ENCODE results near the gene PTPRH. TPM values are rescaled to one million over a fixed set of nuclear protein-coding genes. Genes with fewer than 3 reads are reported as not detected.
A peak's percentile ranks its signal among the peaks of the same experiment; 100 is the strongest.
"Not testable (repeated sequence)": the region's sequence is repeated elsewhere in the genome, so short reads cannot be mapped to it uniquely, and the experiment has no call there.

Gene PTPRH
- total and polyA plus RNA-seq, 3 experiments from 2014 or later = not detected

DNA sequence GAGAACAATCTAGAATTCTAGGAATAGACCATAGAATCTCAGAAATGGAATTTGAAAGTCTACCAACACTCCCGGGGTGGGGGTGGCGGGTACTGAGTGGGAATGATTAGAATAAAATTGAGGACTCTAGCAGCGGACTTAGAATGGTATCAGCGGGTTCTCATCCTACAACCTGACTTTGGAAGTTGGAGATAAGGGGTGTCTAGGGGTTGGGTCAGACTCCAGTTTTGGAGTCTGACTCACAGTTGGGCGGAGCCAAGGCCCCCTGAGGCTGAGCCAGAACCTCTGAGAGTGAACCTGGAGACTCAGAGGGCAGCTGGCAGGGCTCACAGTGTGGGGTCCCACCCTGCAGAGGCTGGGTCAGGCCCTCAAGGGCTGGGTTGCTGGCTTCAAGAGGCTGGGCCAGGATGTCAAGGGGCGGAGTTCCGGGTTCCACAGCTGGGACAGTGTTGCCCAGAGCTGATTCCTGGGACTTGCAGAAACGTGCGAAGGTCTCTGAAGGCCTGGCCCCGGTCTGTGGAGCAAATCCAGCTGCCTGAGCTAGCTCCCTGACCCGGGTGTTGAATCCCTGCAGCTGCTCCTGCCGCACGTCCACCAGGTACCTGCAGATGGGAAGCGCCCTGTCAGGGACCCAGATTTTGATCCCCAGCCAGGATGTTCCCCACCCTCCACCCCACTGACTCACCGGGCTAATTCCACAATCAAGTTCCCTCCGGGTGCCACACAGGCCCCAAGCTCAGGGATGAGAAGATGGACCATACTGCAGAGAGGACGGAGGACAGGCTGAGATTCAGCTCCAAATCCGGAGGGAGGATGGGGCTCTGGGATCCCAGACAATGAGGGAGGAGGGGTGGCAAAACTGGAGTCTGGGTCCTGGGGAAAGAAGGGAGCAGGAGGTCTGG lies 50.2 kb downstream of the PTPRH start:
- no peak overlapping the region for H3K4me3 Mint-ChIP-seq
- H3K36me3 Mint-ChIP-seq = no peaks in the 10 kb centered on the region
- Histone ChIP-seq H3K27ac (ENCODE audit: low read depth, low read length) (peak overlapping the region; percentile 44), H3K36me3 (ENCODE audit: insufficient read depth, low read length) (no peaks in the 10 kb centered on the region), H3K4me3 (ENCODE audit: low read length) (no peak overlapping the region), H3K4me1 (ENCODE audit: insufficient read depth, low read length) (peaks cover 5% of the 10 kb centered on the region), H3K27me3 (ENCODE audit: insufficient read depth, low read length, poor library complexity, severe bottlenecking) (peaks cover 5% of the 10 kb centered on the region), H3K9me3 (ENCODE audit: low read length) (no peaks in the 10 kb centered on the region)
- ChIA-PET POLR2A (interaction anchor here (0.5 kb wide), 1 partner anchor 110 kb away, joined by 3 read pairs; no protein-coding TSS in a partner anchor), CTCF (interaction anchor here (1.8 to 2.1 kb wide), 2 partner anchors 18 to 71 kb away, joined by 6 to 11 read pairs; no protein-coding TSS in a partner anchor)
- H3K27me3 Mint-ChIP-seq = peaks cover 42 to 51% of the 10 kb centered on the region in 2 donors
- peaks cover 10 to 11% (median 11%) of the 10 kb centered on the region in 3 donors for H3K4me1 Mint-ChIP-seq
- H3K27ac Mint-ChIP-seq = peak overlapping the region in 1 of 8 donors; percentile 77
- H3K9me3 Mint-ChIP-seq = peaks cover 0 to 4% (median 0%) of the 10 kb centered on the region in 5 donors
- DNase-seq = no peak

DNA sequence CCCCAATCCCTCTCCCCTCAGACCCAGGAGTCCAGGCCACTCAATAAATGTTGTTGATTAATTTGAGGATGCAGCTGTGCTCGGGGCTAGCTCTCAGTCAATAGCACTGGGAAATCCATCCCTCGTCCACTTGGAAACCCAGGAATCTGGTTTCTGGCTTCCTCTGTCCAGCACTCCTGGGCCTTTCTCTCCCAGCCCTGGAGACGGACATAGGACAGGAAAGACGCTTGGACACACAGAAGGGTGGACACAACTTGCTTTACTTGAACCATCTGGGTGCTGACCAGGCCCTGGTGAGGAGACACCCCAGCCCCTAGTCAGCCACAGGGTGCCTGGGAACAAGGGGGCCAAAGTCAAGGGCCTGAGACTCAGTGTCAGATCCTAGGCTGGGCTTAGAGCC lies 50.9 kb downstream of the PTPRH start:
- H3K27me3 Mint-ChIP-seq = peaks cover 37 to 44% of the 10 kb centered on the region in 2 donors
- H3K4me1 Mint-ChIP-seq = peaks cover 16% of the 10 kb centered on the region in 3 donors
- ChIA-PET CTCF (no interaction called here), POLR2A (no interaction called here)
- H3K27me3 ChIP-seq (ENCODE audit: insufficient read depth, low read length, poor library complexity, severe bottlenecking) = peaks cover 5% of the 10 kb centered on the region
- H3K27ac ChIP-seq (ENCODE audit: low read depth, low read length) = peak overlapping the region; percentile 16
- H3K36me3 Mint-ChIP-seq = no peaks in the 10 kb centered on the region
- H3K9me3 Mint-ChIP-seq = peaks cover 0 to 6% (median 3%) of the 10 kb centered on the region in 5 donors
- H3K27ac Mint-ChIP-seq = peak overlapping the region in 1 of 8 donors; percentile 77
- no peak overlapping the region for H3K4me3 Mint-ChIP-seq
- no peaks in the 10 kb centered on the region for H3K9me3 ChIP-seq (ENCODE audit: low read length)
- H3K4me3 ChIP-seq (ENCODE audit: low read length) = no peak overlapping the region
- peaks cover 11% of the 10 kb centered on the region for H3K4me1 ChIP-seq (ENCODE audit: insufficient read depth, low read length)
- no peaks in the 10 kb centered on the region for H3K36me3 ChIP-seq (ENCODE audit: insufficient read depth, low read length)
- no peak for DNase-seq

DNA sequence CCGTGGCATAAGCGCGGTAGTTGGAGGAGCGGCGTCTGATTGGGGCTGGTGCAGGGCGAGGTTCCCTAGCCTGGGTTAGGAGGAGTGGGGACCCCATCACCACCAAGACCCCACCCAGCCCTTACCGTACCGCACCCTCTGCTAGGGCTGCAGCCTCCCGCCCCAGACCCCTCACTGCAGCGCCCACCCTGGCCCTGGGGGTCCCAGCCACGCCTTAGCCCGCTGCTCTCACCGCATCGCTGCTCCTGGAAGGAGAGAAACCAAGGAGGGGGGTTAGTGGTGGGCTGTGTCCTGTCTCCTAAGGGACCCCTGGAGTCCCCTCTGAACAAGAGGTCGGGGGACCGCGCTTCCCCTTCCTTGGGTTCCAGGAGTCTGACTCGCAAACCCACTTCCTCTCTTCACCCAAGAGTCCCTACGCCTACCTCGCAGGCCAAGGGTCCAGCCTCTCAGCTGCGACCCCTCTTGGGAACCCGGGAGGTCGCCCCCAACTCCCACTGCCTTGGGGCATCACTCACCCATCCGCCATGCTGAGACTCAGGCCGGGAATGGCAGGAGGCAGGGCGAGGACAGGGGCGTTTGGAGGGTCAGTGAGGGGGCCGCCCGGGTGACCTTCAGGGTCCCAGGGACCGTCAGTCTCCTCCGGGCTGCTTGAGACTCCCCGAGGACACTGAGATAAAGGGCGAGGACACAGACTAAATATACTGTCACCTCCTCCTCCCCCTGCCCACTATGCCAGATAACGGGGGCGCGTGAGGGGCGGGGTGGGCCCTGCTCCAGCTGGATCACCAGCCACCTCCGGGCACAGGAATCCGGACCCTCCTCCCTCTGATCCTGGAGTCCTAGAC lies 52.0 kb downstream of the PTPRH start, which contains the start of gene TNNI3:
Gene TNNI3 (minus strand): TSS at position 669 of the 845 bp plus-strand sequence. CDS start 143 bp downstream, at position 526.
- Mint-ChIP-seq H3K9me3 (peaks cover 0 to 6% (median 3%) of the 10 kb centered on the region in 5 donors), H3K4me3 (peak within 1 kb of the TSS in 2 of 7 donors; percentile 25 to 63), H3K36me3 (no peaks in the 10 kb centered on the region), H3K27ac (peak within 1 kb of the TSS in 1 of 8 donors; percentile 77), H3K4me1 (peaks cover 17 to 22% (median 20%) of the 10 kb centered on the region in 3 donors), H3K27me3 (peaks cover 32 to 37% of the 10 kb centered on the region in 2 donors)
- Histone ChIP-seq H3K4me3 (ENCODE audit: low read length) (no peak within 1 kb of the TSS), H3K4me1 (ENCODE audit: insufficient read depth, low read length) (peaks cover 18% of the 10 kb centered on the region), H3K27me3 (ENCODE audit: insufficient read depth, low read length, poor library complexity, severe bottlenecking) (peaks cover 5% of the 10 kb centered on the region), H3K36me3 (ENCODE audit: insufficient read depth, low read length) (no peaks in the 10 kb centered on the region), H3K9me3 (ENCODE audit: low read length) (peaks cover under 1% of the 10 kb centered on the region), H3K27ac (ENCODE audit: low read depth, low read length) (peak within 1 kb of the TSS; percentile 47)
- ChIA-PET POLR2A (no interaction called here), CTCF (interaction anchor here (1.0 kb wide), 1 partner anchor 347 kb away, joined by 3 read pairs; no protein-coding TSS in a partner anchor)
- DNase-seq = no peak

DNA sequence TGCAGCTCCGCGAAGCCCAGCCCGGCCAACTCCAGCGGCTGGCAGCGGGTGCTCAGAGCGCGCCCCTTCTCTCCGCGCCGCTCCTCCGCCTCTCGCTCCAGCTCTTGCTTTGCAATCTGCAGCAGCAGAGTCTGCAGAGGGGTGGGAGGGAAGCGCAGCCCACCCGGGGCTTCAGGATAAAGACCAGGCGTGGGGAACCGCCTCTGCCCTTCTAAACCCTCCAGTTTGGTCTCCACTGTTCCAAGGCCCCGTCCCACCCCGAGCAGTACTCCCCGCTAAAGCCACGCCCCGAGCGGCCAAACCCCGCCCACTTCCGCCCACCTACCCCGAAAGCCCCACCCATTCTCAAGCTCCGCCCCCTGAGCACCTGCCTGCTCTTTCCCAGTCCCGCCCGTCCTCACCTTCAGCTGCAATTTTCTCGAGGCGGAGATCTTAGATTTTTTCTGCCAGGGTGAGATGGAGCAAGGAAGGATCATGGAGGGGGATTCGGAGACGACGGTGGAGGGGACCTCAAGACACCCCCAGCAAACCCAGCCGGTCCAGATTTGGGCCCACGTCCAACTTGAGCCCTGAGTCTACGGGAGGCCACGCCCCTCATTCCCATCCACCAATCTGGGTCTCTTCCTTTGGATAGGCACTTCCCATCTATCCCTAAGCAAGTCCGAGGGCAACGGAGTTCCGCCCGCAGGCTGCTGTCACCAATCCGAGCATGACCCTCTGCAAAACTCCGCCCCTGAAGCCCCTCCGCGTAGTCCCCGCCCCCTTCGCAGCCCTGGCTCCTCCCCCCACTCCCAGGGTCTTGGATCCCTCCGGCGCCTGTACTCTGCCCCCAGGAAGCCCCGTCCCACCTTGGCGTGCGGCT lies 52.9 kb downstream of the PTPRH start:
- Histone ChIP-seq H3K27me3 (ENCODE audit: insufficient read depth, low read length, poor library complexity, severe bottlenecking) (peaks cover 5% of the 10 kb centered on the region), H3K4me3 (ENCODE audit: low read length) (no peak overlapping the region), H3K27ac (ENCODE audit: low read depth, low read length) (peak overlapping the region; percentile 47), H3K4me1 (ENCODE audit: insufficient read depth, low read length) (peaks cover 26% of the 10 kb centered on the region), H3K9me3 (ENCODE audit: low read length) (peaks cover 9% of the 10 kb centered on the region), H3K36me3 (ENCODE audit: insufficient read depth, low read length) (no peaks in the 10 kb centered on the region)
- peak in 1 of 5 donors; percentile 20 for DNase-seq
- ChIA-PET POLR2A (no interaction called here), CTCF (interaction anchor here (1.0 kb wide), 1 partner anchor 348 kb away, joined by 3 read pairs; no protein-coding TSS in a partner anchor)
- Mint-ChIP-seq H3K4me1 (peaks cover 23 to 29% (median 25%) of the 10 kb centered on the region in 3 donors), H3K27me3 (peaks cover 31 to 37% of the 10 kb centered on the region in 2 donors), H3K27ac (no peak overlapping the region), H3K9me3 (peaks cover 3 to 11% (median 9%) of the 10 kb centered on the region in 5 donors), H3K4me3 (peak overlapping the region in 2 of 7 donors; percentile 25 to 63), H3K36me3 (peaks cover 0 to 1% (median 0%) of the 10 kb centered on the region in 3 donors)

DNA sequence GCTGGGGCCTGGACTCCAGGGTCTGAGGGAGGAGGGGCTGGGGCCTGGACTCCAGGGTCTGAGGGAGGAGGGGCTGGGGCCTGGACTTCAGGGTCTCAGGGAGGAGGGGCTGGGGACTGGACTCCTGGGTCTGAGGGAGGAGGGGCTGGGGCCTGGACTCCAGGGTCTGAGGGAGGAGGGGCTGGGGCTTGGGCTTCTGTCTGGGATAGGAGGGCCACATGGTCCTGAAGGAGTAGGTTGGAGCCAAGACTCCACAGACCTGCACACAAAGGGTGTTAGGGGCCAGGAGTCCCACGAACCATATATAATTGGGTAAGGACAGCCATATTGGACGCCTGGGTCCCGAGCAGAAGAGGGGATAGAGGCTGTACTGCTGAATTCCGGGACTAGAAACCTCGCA lies 53.5 kb downstream of the PTPRH start:
- Mint-ChIP-seq H3K4me1 (peaks cover 23 to 29% (median 25%) of the 10 kb centered on the region in 3 donors), H3K9me3 (peaks cover 3 to 12% (median 9%) of the 10 kb centered on the region in 5 donors), H3K27me3 (peaks cover 31 to 37% of the 10 kb centered on the region in 2 donors)
- H3K36me3 Mint-ChIP-seq; DNase-seq; POLR2A ChIA-PET; H3K9me3 ChIP-seq (ENCODE audit: low read length); H3K27ac Mint-ChIP-seq; H3K4me3 ChIP-seq (ENCODE audit: low read length); H3K27me3 ChIP-seq (ENCODE audit: insufficient read depth, low read length, poor library complexity, severe bottlenecking); H3K36me3 ChIP-seq (ENCODE audit: insufficient read depth, low read length); H3K4me3 Mint-ChIP-seq: not testable (repeated sequence)
- CTCF ChIA-PET = interaction anchor here (1.0 kb wide), 1 partner anchor 348 kb away, joined by 3 read pairs; no protein-coding TSS in a partner anchor
- peak overlapping the region; percentile 47 for H3K27ac ChIP-seq (ENCODE audit: low read depth, low read length)
- peaks cover 28% of the 10 kb centered on the region for H3K4me1 ChIP-seq (ENCODE audit: insufficient read depth, low read length)

DNA sequence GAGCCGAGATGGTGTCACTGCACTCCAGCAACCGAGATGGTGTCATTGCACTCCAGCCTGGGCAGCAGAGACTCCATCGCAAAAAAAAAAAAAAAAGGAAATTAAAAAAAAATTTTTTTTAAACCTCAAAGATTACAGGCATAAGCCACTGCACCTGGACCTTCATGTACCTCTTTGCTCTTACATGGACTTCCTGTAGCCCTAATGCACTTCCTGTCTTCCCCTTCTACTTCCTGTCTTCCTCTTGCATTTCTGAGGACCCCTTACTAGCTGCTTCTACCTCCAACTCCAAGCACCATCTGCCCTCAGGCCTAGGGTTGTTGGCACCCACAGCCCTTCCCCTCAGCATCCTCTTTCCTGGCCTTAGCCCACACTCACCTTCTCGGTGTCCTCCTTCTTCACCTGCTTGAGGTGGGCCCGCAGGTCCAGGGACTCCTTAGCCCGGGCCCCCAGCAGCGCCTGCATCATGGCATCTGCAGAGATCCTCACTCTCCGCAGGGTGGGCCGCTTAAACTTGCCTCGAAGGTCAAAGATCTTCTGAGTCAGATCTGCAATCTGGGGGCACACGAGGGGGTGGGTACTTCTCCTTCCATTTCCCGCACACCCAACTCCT lies 55.5 kb downstream of the PTPRH start:
- Mint-ChIP-seq H3K27ac (peak overlapping the region in 3 of 8 donors; percentile 53 to 89 (median 79)), H3K36me3 (peaks cover 0 to 1% (median 0%) of the 10 kb centered on the region in 3 donors), H3K9me3 (peaks cover 3 to 12% (median 7%) of the 10 kb centered on the region in 5 donors), H3K27me3 (peaks cover 25 to 30% of the 10 kb centered on the region in 2 donors), H3K4me3 (peak overlapping the region in 1 of 7 donors; percentile 25), H3K4me1 (peaks cover 23 to 29% (median 25%) of the 10 kb centered on the region in 3 donors)
- CTCF ChIA-PET = interaction anchor here (0.9 to 1.2 kb wide), 2 partner anchors 13 to 264 kb away, joined by 3 to 4 read pairs; no protein-coding TSS in a partner anchor
- Histone ChIP-seq H3K27ac (ENCODE audit: low read depth, low read length) (no peak overlapping the region), H3K36me3 (ENCODE audit: insufficient read depth, low read length) (no peaks in the 10 kb centered on the region), H3K4me3 (ENCODE audit: low read length) (no peak overlapping the region), H3K9me3 (ENCODE audit: low read length) (peaks cover 10% of the 10 kb centered on the region), H3K4me1 (ENCODE audit: insufficient read depth, low read length) (peaks cover 28% of the 10 kb centered on the region), H3K27me3 (ENCODE audit: insufficient read depth, low read length, poor library complexity, severe bottlenecking) (peaks cover 5% of the 10 kb centered on the region)
- POLR2A ChIA-PET = no interaction called here
- no peak for DNase-seq
